ENCODE measurements around the gene IFITM1. TPM values are rescaled to one million over a fixed set of nuclear protein-coding genes. Genes with fewer than 3 reads are reported as not detected.
A peak's percentile ranks its signal among the peaks of the same experiment; 100 is the strongest.

IFITM1 gene
- total and polyA plus RNA-seq, 9 of the 15 experiments (the other 6 are each of a cell fraction or from before 2014, with no cell fraction given), result 691 to 5,579 (median 974) TPM

GRCh38 chr11:326842-327580 is 13.2 kb downstream of the IFITM1 start (continued):
- TF ChIP-seq ZNF655 (CRISPR knock-in tag; IDR thresholded peaks at IDR 0.05) (no peak), GTF2A2 (tag; IDR thresholded peaks at IDR 0.05) (peak; percentile 35; the same call in 1 of the 2 replicates), RBM34 (IDR thresholded peaks at IDR 0.05; ENCODE audit: borderline replicate concordance, insufficient read depth, low read length) (no peak), EP400 (IDR thresholded peaks at IDR 0.05) (peak; percentile 51; the same call in 1 of the 2 replicates), TBL1XR1 (IDR thresholded peaks at IDR 0.05; ENCODE audit: low read length in 2 of 2) (no peak), ZNF277 (CRISPR knock-in tag; IDR thresholded peaks at IDR 0.05; ENCODE audit: borderline replicate concordance) (no peak), SMARCE1 (IDR thresholded peaks at IDR 0.05) (peak; percentile 45; the same call in 1 of the 2 replicates), ZNF217 (CRISPR knock-in tag; IDR thresholded peaks at IDR 0.05) (no peak), CCNT2 (IDR thresholded peaks at IDR 0.05; ENCODE audit: borderline replicate concordance, extremely low read depth, insufficient read length, low read depth, low read length) (no peak), PTBP1 (IDR thresholded peaks at IDR 0.05; ENCODE audit: low read depth, low read length) (no peak), SOX6 (IDR thresholded peaks at IDR 0.05) (peak; percentile 62; the same call in 1 of the 2 replicates), TRIM25 (IDR thresholded peaks at IDR 0.05; ENCODE audit: borderline replicate concordance) (no peak), NCOA4 (IDR thresholded peaks at IDR 0.05; ENCODE audit: partially characterized antibody) (no peak), NRF1 (conservative IDR thresholded peaks at IDR 0.05 in 1 of 2, IDR thresholded peaks at IDR 0.05 in 1 of 2) (peak in 1 of 2 experiments; percentile 33; a peak in 1 of 4 replicates), ZNF133 (CRISPR knock-in tag; IDR thresholded peaks at IDR 0.05) (no peak), ZBTB2 (IDR thresholded peaks at IDR 0.05) (peak; percentile 43; the same call in 1 of the 2 replicates), SMARCB1 (IDR thresholded peaks at IDR 0.05; ENCODE audit: insufficient read length, low read depth) (no peak), NCOA1 (IDR thresholded peaks at IDR 0.05; ENCODE audit: low read depth) (no peak), ZNF174 (CRISPR knock-in tag; IDR thresholded peaks at IDR 0.05) (no peak), NR3C1 (CRISPR knock-in tag; IDR thresholded peaks at IDR 0.05) (no peak), ZC3H8 (IDR thresholded peaks at IDR 0.05) (no peak), RBM17 (IDR thresholded peaks at IDR 0.05; ENCODE audit: borderline replicate concordance, low read depth, low read length) (no peak), ZNF511 (CRISPR knock-in tag; IDR thresholded peaks at IDR 0.05) (no peak), ZNF184 (CRISPR knock-in tag; IDR thresholded peaks at IDR 0.05) (no peak)

Data from K562 (cell line).